ENCODE data around the gene AHCY. TPM values are rescaled to one million over a fixed set of nuclear protein-coding genes. Genes with fewer than 3 reads are reported as not detected.
"Not testable (repeated sequence)": the region's sequence is repeated elsewhere in the genome, so short reads cannot be mapped to it uniquely, and the experiment has no call there.

The AHCY gene
- total RNA-seq, 1 experiment from 2014 or later, result 251 TPM

GRCh38 chr20:34311118-34312023 is 8.2 kb upstream of the AHCY start:
- Histone ChIP-seq H3K4me1 (no peaks in the 10 kb centered on the region; the same call in 1 of the 2 replicates), H3K27ac (no peak overlapping the region), H3K36me3 (no peaks in the 10 kb centered on the region), H3K4me3 (peak overlapping the region; percentile 47), H3K27me3 (no peaks in the 10 kb centered on the region), H3K9me3 (replicated peaks) (no peaks in the 10 kb centered on the region)
- peak; percentile 56 to 65 for DNase-seq

GRCh38 chr20:34310481-34311117 is 7.4 kb upstream of the AHCY start:
- H3K4me1 ChIP-seq, result no peaks in the 10 kb centered on the region
- H3K27ac ChIP-seq, result no peak overlapping the region
- H3K36me3 ChIP-seq, result no peaks in the 10 kb centered on the region
- no peaks in the 10 kb centered on the region for H3K27me3 ChIP-seq
- H3K4me3 ChIP-seq, result no peak overlapping the region; the same call in 1 of the 2 replicates
- DNase-seq, result no peak
- H3K9me3 ChIP-seq (replicated peaks), result no peaks in the 10 kb centered on the region

GRCh38 chr20:34309691-34310090 is 6.5 kb upstream of the AHCY start:
- H3K27me3 ChIP-seq, result no peaks in the 10 kb centered on the region

GRCh38 chr20:34305333-34306230 is 2.4 kb upstream of the AHCY start:
- H3K27ac ChIP-seq, result no peak overlapping the region
- H3K4me3 ChIP-seq, result peak overlapping the region; percentile 40
- H3K9me3 ChIP-seq (replicated peaks), result no peaks in the 10 kb centered on the region
- DNase-seq, result peak in 1 of 2 experiments; percentile 40
- no peaks in the 10 kb centered on the region for H3K36me3 ChIP-seq
- no peaks in the 10 kb centered on the region for H3K27me3 ChIP-seq
- H3K4me1 ChIP-seq, result peaks cover 5% of the 10 kb centered on the region; the same call in 1 of the 2 replicates

More at GRCh38 chr20:34309691-34310090, 6.5 kb upstream of the AHCY start:
- no peak for DNase-seq
- Histone ChIP-seq H3K4me1 (no peaks in the 10 kb centered on the region), H3K36me3 (no peaks in the 10 kb centered on the region), H3K9me3 (replicated peaks) (no peaks in the 10 kb centered on the region), H3K4me3 (no peak overlapping the region), H3K27ac (no peak overlapping the region)

- no peak for DNase-seq
- H3K4me3 ChIP-seq, result peak overlapping the region; percentile 86
Measured at GRCh38 chr20:34302312-34302722, 838 bp downstream of the AHCY start.

GRCh38 chr20:34301587-34302311 is 1.4 kb downstream of the AHCY start:
- Histone ChIP-seq H3K4me1 (peaks cover 5% of the 10 kb centered on the region; the same call in 1 of the 2 replicates), H3K27me3 (no peaks in the 10 kb centered on the region), H3K36me3 (peaks cover 3% of the 10 kb centered on the region; the same call in 1 of the 2 replicates), H3K27ac (no peak overlapping the region), H3K4me3 (peak overlapping the region; percentile 86), H3K9me3 (replicated peaks) (no peaks in the 10 kb centered on the region)
- DNase-seq, result no peak

More at GRCh38 chr20:34302312-34302722, 838 bp downstream of the AHCY start:
- peak overlapping the region; percentile 75 for H3K27ac ChIP-seq
- peaks cover 5% of the 10 kb centered on the region; the same call in 1 of the 2 replicates for H3K4me1 ChIP-seq
- no peaks in the 10 kb centered on the region for H3K27me3 ChIP-seq
- no peaks in the 10 kb centered on the region for H3K9me3 ChIP-seq (replicated peaks)
- H3K36me3 ChIP-seq, result peaks cover 3% of the 10 kb centered on the region; the same call in 1 of the 2 replicates

- Histone ChIP-seq H3K9me3 (replicated peaks) (no peaks in the 10 kb centered on the region), H3K36me3 (peaks cover 9% of the 10 kb centered on the region), H3K27me3 (no peaks in the 10 kb centered on the region), H3K27ac (no peak overlapping the region), H3K4me1 (peaks cover 5% of the 10 kb centered on the region; the same call in 1 of the 2 replicates), H3K4me3 (no peak overlapping the region)
- peak in 1 of 2 experiments; percentile 35 for DNase-seq
Measured at GRCh38 chr20:34300809-34301586, 2.2 kb downstream of the AHCY start.

GRCh38 chr20:34300256-34300806 is 2.8 kb downstream of the AHCY start:
- peaks cover 12% of the 10 kb centered on the region for H3K36me3 ChIP-seq
- H3K4me3 ChIP-seq, result no peak overlapping the region
- no peak for DNase-seq
- peaks cover 5% of the 10 kb centered on the region; the same call in 1 of the 2 replicates for H3K4me1 ChIP-seq
- H3K27me3 ChIP-seq, result no peaks in the 10 kb centered on the region
- no peaks in the 10 kb centered on the region for H3K9me3 ChIP-seq (replicated peaks)
- H3K27ac ChIP-seq, result no peak overlapping the region

GRCh38 chr20:34299556-34300255 is 3.4 kb downstream of the AHCY start:
- H3K36me3 ChIP-seq, result peaks cover 18% of the 10 kb centered on the region
- H3K9me3 ChIP-seq (replicated peaks), result no peaks in the 10 kb centered on the region
- H3K27ac ChIP-seq, result no peak overlapping the region
- H3K4me1 ChIP-seq, result peaks cover 5% of the 10 kb centered on the region; the same call in 1 of the 2 replicates
- H3K27me3 ChIP-seq, result no peaks in the 10 kb centered on the region
- H3K4me3 ChIP-seq, result no peak overlapping the region
- no peak for DNase-seq

GRCh38 chr20:34298294-34298784 is 4.8 kb downstream of the AHCY start:
- DNase-seq; H3K4me3 ChIP-seq; H3K9me3 ChIP-seq (replicated peaks); H3K27ac ChIP-seq; H3K4me1 ChIP-seq; H3K27me3 ChIP-seq: not testable (repeated sequence)
- peaks cover 29% of the 10 kb centered on the region for H3K36me3 ChIP-seq

- Histone ChIP-seq H3K27me3 (no peaks in the 10 kb centered on the region), H3K36me3 (peaks cover 48% of the 10 kb centered on the region), H3K9me3 (replicated peaks) (no peaks in the 10 kb centered on the region), H3K4me3 (no peak overlapping the region), H3K27ac (no peak overlapping the region), H3K4me1 (peaks cover 3% of the 10 kb centered on the region; the same call in 1 of the 2 replicates)
- DNase-seq, result no peak
Measured at GRCh38 chr20:34296468-34296867, 6.7 kb downstream of the AHCY start.

- no peak overlapping the region for H3K27ac ChIP-seq
- peaks cover 59% of the 10 kb centered on the region for H3K36me3 ChIP-seq
- H3K27me3 ChIP-seq, result no peaks in the 10 kb centered on the region
- no peak overlapping the region for H3K4me3 ChIP-seq
- no peak for DNase-seq
- H3K4me1 ChIP-seq, result no peaks in the 10 kb centered on the region
- H3K9me3 ChIP-seq (replicated peaks), result no peaks in the 10 kb centered on the region
Measured at GRCh38 chr20:34295284-34295683, 7.9 kb downstream of the AHCY start.

Data from SJCRH30 (cell line).